GM12872 (cell line): Measurements from ENCODE around the gene DSE.

Experiments used
- TF ChIP-seq, protein P1 (sequence below): IDR thresholded peaks from 3 replicates; pipeline ENCODE4 v1.5.1; 2011; ENCODE audit warnings: low read depth, mild to moderate bottlenecking, low read length, moderate library complexity; ENCODE audit not compliant: insufficient read depth

The DSE gene

DNA sequence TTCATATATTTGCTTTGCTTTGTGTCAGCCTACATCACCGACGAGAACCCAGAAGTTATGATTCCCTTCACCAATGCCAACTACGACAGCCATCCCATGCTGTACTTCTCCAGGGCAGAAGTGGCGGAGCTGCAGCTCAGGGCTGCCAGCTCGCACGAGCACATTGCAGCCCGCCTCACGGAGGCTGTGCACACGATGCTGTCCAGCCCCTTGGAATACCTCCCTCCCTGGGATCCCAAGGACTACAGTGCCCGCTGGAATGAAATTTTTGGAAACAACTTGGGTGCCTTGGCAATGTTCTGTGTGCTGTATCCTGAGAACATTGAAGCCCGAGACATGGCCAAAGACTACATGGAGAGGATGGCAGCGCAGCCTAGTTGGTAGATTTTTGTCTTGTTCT, 28.5 kb downstream of the DSE start:
- TF ChIP-seq, protein P1, sequence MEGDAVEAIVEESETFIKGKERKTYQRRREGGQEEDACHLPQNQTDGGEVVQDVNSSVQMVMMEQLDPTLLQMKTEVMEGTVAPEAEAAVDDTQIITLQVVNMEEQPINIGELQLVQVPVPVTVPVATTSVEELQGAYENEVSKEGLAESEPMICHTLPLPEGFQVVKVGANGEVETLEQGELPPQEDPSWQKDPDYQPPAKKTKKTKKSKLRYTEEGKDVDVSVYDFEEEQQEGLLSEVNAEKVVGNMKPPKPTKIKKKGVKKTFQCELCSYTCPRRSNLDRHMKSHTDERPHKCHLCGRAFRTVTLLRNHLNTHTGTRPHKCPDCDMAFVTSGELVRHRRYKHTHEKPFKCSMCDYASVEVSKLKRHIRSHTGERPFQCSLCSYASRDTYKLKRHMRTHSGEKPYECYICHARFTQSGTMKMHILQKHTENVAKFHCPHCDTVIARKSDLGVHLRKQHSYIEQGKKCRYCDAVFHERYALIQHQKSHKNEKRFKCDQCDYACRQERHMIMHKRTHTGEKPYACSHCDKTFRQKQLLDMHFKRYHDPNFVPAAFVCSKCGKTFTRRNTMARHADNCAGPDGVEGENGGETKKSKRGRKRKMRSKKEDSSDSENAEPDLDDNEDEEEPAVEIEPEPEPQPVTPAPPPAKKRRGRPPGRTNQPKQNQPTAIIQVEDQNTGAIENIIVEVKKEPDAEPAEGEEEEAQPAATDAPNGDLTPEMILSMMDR, result no peak

GRCh38 chr6:116400328-116400727, 29.6 kb downstream of the DSE start:
- TF ChIP-seq, protein P1, result no peak

DNA sequence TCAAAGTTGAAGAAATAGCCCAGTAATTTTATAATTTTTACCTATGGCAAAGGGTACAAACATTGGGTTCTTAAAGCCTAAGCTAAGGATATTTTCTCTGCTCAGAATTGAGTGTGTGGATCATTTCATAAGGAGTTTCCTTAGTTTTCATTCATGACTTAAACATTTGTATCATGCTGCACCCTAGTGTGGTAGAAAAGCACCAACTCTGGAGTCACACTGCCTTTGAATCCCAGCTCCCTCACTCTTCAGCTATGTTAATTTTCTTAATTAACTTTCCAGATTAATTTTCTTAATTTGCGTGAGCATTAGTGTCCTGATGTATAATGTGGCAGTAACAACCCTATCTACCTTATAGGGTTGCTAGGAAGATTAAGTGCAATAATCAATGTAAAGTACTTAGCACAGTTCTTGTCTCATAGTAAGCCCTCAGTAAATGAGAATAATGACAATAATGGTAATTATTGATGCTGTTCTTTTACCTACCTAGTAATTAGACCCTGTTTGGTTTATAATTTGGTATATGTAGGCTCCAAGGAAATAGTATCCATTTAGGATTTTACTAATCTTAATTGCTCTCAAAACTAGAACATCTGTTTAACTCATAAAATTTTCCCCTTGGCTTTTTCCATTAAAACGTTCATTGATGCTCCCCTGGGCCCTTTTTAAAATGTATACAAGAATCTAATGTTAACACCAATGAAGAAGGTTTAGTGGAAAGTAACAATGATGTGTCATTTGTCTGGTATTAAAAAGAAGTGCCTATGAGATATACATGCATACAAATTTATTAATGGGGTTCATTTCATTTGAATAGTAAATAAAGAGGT, 31.6 kb downstream of the DSE start:
- TF ChIP-seq, protein P1, result no peak

GRCh38 chr6:116403205-116403604, 32.5 kb downstream of the DSE start:
- TF ChIP-seq, protein P1, result no peak

DNA sequence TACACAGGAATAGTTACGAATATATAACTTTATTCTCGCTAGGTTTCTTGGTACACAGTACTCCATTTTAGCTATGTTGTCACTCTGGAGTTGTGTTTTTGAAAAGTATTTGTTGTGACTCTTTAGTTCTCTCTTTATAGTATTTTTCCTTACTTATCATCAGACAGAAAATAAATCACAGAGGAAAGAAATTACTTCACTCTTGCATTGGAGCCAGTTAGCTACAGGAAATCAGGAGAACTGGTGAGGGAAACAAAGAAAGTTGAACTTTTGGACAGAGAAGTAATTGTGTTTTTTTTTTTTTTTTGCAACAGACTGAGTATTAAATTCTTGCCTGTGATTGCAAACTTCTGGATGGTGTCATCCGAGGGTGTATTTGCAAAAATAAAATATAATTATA, 33.9 kb downstream of the DSE start:
- TF ChIP-seq, protein P1, result no peak

GRCh38 chr6:116405138-116405537, 34.4 kb downstream of the DSE start:
- TF ChIP-seq, protein P1, result no peak

- TF ChIP-seq, protein P1, result no peak
Observed at GRCh38 chr6:116405652-116406356, 35.1 kb downstream of the DSE start.
